Erythroblast (primary cell): ENCODE data around the gene KRTAP10-12.

Source experiments
- DNase-seq, 2 experiments: peaks; one replicate each; lab custom pipeline; 2025; lab: John Stamatoyannopoulos, UW
- GATA1 ChIP-seq: IDR thresholded peaks from 2 replicates; pipeline ENCODE4 v1.6.1; 2011; ENCODE audit warnings: low read depth, mild to moderate bottlenecking, control low read depth, low read length, moderate library complexity
- POLR2A ChIP-seq: IDR thresholded peaks from 2 replicates; pipeline ENCODE4 v1.6.1; 2011; ENCODE audit warnings: mild to moderate bottlenecking, low read length

Gene KRTAP10-12

GRCh38 chr21:44699502-44700001 is 2.6 kb downstream of the KRTAP10-12 start:
- TF ChIP-seq GATA1 (no peak), POLR2A (no peak)
- DNase-seq = no peak

GRCh38 chr21:44700101-44701022 is 3.4 kb downstream of the KRTAP10-12 start:
- no peak for TF ChIP-seq POLR2A
- TF ChIP-seq GATA1 = no peak
- DNase-seq = no peak

GRCh38 chr21:44701023-44701400 is 4.0 kb downstream of the KRTAP10-12 start:
- DNase-seq = no peak
- TF ChIP-seq POLR2A = no peak
- no peak for TF ChIP-seq GATA1

- TF ChIP-seq POLR2A = no peak
- no peak for TF ChIP-seq GATA1
Observed at GRCh38 chr21:44701541-44701940, 4.6 kb downstream of the KRTAP10-12 start.

GRCh38 chr21:44702111-44702972 is 5.4 kb downstream of the KRTAP10-12 start:
- no peak for TF ChIP-seq GATA1
- TF ChIP-seq POLR2A = no peak
- DNase-seq = no peak

More at GRCh38 chr21:44701541-44701940, 4.6 kb downstream of the KRTAP10-12 start:
- no peak for DNase-seq

GRCh38 chr21:44702973-44703730 is 6.2 kb downstream of the KRTAP10-12 start:
- TF ChIP-seq POLR2A = no peak
- no peak for TF ChIP-seq GATA1
- DNase-seq = no peak

- TF ChIP-seq GATA1 (no peak), POLR2A (no peak)
Observed at GRCh38 chr21:44703731-44704635, 7.0 kb downstream of the KRTAP10-12 start.

GRCh38 chr21:44704636-44705001 is 7.6 kb downstream of the KRTAP10-12 start:
- no peak for DNase-seq
- TF ChIP-seq GATA1 (no peak), POLR2A (no peak)

More at GRCh38 chr21:44703731-44704635, 7.0 kb downstream of the KRTAP10-12 start:
- no peak for DNase-seq

- TF ChIP-seq POLR2A (no peak), GATA1 (no peak)
- no peak for DNase-seq
Observed at GRCh38 chr21:44706026-44706705, 9.2 kb downstream of the KRTAP10-12 start.

GRCh38 chr21:44706706-44707581 is 10.0 kb downstream of the KRTAP10-12 start:
- TF ChIP-seq GATA1 (no peak), POLR2A (no peak)
- DNase-seq = no peak
